Islet precursor cell (in vitro differentiated cells): ENCODE measurements around the gene GNG14.
A peak's percentile ranks its signal among the peaks of the same experiment; 100 is the strongest.

Experiments used
- DNase-seq: peaks from one replicate; pipeline ENCODE4 v3.0.0-alpha.2; 2018

The GNG14 gene

GRCh38 chr19:12727745-12728433, 40.1 kb downstream of the GNG14 start:
- no peak for DNase-seq

- DNase-seq = no peak
Measured at GRCh38 chr19:12730064-12730463, 42.3 kb downstream of the GNG14 start.

- no peak for DNase-seq
Measured at GRCh38 chr19:12731337-12731736, 43.5 kb downstream of the GNG14 start.

- no peak for DNase-seq
Measured at GRCh38 chr19:12733369-12734214, 45.8 kb downstream of the GNG14 start.

- peak; percentile 81 for DNase-seq
Measured at GRCh38 chr19:12736995-12737834, 49.4 kb downstream of the GNG14 start, which contains the start of gene GET3. GET3 (plus strand) TSS chr19:12737497; CDS start chr19:12737506, 9 bp downstream.

GRCh38 chr19:12737835-12738351, 50.1 kb downstream of the GNG14 start:
- DNase-seq = no peak
